AG09309 (cell line): ENCODE results near the gene KRTAP10-4.
"Not testable (repeated sequence)": the region's sequence is repeated elsewhere in the genome, so short reads cannot be mapped to it uniquely, and the experiment has no call there.

Source experiments
- DNase-seq: peaks from one replicate; pipeline ENCODE4 v3.0.0-alpha.2; 2010; ENCODE audit warnings: low read depth
- H3K4me3 ChIP-seq: 2 replicates; pipeline ENCODE4 v1.5.1; 2011; ENCODE audit warnings: mild to moderate bottlenecking, low read depth, low read length, moderate library complexity; ENCODE audit not compliant: control insufficient read depth
- TF ChIP-seq, protein P1 (sequence below): IDR thresholded peaks from 2 replicates; pipeline ENCODE4 v1.5.1; 2011; ENCODE audit warnings: mild to moderate bottlenecking, low read depth, low read length, inconsistent platforms; ENCODE audit not compliant: insufficient read depth, control insufficient read depth; ENCODE audit errors: missing control alignments

The KRTAP10-4 gene, protein sequence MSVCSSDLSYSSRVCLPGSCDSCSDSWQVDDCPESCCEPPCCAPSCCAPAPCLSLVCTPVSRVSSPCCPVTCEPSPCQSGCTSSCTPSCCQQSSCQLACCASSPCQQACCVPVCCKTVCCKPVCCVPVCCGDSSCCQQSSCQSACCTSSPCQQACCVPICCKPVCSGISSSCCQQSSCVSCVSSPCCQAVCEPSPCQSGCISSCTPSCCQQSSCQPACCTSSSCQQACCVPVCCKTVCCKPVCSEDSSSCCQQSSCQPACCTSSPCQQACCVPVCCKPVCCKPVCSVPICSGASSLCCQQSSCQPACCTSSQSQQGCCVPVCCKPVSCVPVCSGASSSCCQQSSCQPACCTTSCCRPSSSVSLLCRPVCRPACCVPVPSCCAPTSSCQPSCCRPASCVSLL

DNA sequence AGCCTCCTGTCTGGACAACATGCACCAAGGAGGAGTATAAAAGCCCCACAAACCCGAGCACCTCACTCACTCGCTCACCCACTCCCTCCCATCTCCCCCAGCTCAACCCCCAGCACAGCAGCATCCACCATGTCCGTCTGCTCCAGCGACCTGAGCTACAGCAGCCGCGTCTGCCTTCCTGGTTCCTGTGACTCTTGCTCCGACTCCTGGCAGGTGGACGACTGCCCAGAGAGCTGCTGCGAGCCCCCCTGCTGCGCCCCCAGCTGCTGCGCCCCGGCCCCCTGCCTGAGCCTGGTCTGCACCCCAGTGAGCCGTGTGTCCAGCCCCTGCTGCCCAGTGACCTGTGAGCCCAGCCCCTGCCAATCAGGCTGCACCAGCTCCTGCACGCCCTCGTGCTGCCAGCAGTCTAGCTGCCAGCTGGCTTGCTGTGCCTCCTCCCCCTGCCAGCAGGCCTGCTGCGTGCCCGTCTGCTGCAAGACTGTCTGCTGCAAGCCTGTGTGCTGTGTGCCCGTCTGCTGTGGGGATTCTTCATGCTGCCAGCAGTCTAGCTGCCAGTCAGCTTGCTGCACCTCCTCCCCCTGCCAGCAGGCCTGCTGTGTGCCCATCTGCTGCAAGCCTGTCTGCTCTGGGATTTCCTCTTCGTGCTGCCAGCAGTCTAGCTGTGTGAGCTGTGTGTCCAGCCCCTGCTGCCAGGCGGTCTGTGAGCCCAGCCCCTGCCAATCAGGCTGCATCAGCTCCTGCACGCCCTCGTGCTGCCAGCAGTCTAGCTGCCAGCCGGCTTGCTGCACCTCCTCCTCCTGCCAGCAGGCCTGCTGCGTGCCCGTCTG, at the start of gene KRTAP10-4:
KRTAP10-4 (plus strand) TSS at position 100 of the 827 bp plus-strand sequence; CDS start at position 130, 30 bp downstream.
- not testable (repeated sequence) for H3K4me3 ChIP-seq, DNase-seq

DNA sequence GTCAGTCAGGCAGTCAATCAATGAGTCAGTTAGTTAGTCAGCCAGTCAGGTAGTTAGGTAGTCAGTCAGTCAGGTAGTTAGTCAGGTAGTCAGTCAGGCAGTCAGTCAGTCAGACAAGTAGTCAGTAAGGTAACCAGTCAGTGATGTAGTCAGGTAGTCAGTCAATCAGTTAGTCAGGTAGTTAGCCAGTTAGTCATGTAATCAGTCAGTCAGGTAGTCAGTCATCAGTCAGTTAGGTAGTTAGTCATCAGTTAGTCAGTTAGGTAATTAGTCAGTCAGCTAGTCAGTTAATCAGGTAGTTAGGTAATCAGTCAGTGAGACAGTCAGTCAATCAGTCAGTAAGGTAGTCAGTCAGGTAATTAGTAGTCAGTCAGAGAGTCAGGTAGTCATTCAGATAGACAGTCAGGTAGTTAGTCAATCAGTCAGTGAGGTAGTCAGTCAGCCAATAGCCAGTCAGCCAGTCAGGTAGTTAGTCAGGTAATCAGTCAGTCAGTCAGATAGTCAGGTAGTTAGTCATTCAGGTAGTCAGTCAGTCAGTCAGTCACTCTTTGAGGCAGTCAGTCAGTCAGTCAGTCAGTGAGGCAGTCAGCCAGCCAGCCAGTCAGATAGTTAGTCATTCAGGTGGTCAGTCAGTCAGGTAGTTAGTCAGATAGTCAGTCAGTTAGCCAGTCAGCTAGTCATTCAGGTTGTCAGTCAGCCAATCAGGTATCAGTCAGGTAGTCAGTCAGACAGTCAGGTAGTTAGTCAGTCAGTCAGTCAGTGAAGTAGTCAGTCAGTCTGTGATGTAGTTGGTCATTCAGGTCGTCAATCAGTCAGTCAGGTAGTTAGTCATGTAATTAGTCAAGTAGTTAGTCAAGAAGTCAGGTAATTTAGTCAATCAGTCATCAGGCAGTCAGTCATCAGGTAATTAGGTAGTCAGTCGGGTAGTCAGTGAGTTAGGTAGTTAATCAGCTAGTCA, 48.8 kb upstream of the KRTAP10-4 start:
- H3K4me3 ChIP-seq = no peak overlapping the region
- no peak for DNase-seq
- TF ChIP-seq, protein P1, sequence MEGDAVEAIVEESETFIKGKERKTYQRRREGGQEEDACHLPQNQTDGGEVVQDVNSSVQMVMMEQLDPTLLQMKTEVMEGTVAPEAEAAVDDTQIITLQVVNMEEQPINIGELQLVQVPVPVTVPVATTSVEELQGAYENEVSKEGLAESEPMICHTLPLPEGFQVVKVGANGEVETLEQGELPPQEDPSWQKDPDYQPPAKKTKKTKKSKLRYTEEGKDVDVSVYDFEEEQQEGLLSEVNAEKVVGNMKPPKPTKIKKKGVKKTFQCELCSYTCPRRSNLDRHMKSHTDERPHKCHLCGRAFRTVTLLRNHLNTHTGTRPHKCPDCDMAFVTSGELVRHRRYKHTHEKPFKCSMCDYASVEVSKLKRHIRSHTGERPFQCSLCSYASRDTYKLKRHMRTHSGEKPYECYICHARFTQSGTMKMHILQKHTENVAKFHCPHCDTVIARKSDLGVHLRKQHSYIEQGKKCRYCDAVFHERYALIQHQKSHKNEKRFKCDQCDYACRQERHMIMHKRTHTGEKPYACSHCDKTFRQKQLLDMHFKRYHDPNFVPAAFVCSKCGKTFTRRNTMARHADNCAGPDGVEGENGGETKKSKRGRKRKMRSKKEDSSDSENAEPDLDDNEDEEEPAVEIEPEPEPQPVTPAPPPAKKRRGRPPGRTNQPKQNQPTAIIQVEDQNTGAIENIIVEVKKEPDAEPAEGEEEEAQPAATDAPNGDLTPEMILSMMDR = no peak

DNA sequence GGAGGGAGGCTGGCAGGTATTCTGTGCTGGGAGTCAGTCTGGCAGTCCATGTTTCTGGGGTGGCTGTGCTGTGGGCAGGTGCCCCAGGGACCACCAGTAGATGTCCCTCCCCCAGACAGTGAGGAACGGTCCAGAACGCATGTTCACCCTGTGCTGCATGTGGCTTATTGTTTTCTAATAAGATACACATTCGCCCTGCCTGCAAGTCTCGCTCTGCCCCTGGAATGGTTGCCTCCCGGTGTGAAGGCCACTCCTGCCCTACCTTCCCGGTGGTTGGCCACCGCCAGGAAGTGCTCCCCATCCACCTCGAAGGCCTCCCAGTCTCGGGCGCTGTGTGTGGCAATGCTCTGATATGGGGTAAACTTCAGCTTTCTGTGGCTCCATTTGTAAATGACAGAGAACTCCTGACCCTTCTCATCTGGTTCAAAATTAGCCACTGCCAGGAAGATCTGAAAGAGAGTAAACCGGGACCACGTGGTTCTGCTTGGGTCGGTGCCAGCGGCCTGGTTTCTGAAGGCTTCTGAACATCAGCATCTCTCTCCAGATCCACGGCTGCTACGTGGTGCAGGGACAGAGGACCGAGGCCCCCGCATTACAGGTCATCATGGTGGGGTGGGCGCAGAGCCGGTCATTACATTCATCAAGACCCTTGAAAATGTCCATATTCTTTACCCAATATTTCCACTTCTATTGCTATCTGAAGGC, 48.0 kb upstream of the KRTAP10-4 start:
- DNase-seq = no peak
- H3K4me3 ChIP-seq = no peak overlapping the region
- TF ChIP-seq, protein P1 = no peak

DNA sequence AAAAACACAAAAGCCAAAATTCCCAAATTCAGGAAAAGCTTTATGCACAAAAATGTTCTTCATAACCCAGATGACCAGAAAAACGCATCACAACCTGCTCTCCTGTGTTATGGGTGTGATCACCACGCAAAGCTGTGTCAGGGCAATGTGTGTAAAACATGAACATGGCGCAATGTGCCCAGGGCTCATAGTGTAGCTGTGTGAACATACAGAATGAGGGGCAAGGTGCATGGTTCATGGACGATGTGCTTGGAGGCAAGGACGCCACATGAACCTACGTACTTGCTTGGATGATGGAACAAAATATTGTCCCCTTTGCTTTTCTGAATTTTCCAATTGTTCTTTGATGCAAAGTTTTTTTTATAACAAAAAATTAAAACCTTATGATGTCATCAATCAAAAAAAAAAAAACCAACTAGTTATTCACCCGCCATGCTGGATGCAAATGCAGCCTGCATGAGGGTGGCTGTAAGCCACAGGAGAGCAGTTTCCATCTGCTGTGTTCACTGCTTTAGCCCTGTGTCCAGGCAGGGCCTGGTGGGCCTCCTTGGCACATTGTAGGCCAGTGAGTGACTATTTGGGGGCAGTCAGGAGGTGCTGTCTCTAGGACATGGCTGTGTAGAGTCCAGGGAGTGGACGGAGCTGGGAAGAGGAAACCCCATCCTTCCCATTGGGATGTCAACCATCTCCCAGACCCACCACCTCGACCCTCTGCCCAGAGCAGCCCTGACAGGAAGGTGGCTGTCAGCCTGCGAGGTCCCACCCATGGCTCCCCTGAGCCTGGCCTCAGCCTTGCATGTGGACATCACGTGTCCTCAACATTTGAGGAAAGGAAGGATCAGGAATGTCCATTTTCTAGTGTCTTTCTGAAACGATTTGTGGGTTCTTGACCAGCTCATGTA, 47.2 kb upstream of the KRTAP10-4 start:
- TF ChIP-seq, protein P1 = no peak
- no peak overlapping the region for H3K4me3 ChIP-seq
- DNase-seq = no peak

DNA sequence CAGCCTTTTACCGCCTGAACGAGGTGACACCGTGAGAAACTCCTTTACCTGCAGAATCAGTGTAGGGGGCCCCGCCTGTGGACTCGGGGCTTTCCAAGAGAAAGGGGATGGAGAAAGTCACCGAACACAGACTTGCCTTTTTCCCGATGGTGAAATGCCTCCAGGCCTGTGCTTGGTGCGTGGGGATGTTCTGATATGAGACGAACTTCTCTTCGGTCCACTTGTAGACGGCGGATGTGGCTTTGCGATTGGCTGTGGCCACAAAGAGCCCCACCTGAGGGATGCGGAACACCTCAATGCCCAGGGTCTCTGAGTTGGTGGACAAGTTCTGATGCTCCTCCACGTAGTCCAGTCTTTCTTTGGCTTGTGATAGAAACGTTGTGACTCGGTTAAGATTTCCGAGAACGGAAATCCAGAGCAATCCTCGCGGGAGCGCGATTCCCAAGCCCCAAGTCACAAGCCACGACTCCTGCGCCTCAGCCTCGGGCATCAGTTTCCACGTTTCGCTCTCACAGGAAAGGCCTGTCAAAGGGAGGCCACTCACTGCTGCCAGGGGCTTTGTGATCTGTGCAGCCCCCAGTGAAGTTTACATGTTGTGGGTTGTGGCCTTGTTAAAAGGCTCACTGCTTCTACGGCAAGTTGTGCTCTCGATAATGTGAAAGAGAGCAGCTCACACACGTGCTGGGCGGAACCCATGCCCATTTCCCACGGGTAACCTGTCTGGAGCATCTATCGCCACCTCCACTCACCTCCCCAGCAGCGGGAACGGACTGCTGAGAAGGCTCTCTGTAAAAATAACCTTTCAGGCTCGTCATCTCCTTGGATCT, 46.2 kb upstream of the KRTAP10-4 start:
- TF ChIP-seq, protein P1 = no peak
- H3K4me3 ChIP-seq = no peak overlapping the region
- DNase-seq = no peak
